Measurements from ENCODE around the gene TTN. TPM values are rescaled to one million over a fixed set of nuclear protein-coding genes. Genes with fewer than 3 reads are reported as not detected.

Gene TTN
- total and polyA plus RNA-seq, 10 of the 15 experiments (the other 5 are each of a cell fraction or from before 2014, with no cell fraction given): 0.15 to 9.0 (median 1.8) TPM

DNA sequence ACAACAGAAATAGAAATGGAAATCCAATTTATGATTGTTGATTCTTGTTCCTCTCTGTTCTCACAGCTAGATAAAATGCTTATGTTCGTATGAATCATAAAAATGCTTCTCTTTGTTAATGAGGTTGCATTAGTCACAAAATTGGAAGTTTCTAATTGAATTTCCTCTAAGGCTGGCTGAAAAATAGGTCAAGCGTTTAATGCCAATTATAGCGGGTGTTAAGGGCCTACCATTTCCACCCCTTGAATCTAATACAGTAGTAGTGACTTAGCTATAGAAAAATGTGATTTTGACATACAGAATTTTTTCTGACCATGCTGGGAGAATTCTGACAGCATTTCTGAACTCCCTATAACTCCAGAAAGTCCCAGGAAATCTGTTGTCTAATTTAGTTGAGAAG lies 107.1 kb downstream of the TTN start:
- ATAC-seq: no peak
- TF ChIP-seq EGR1 (IDR thresholded peaks at IDR 0.05; ENCODE audit: borderline replicate concordance in 1 of 2, low read depth in 2 of 2, low read length in 2 of 2): no peak
- TF ChIP-seq TCF3 (IDR thresholded peaks at IDR 0.05; ENCODE audit: borderline replicate concordance, insufficient read depth, low read depth, low read length): no peak
- TF ChIP-seq TAF1 (IDR thresholded peaks at IDR 0.05; ENCODE audit: borderline replicate concordance, low read depth, low read length): no peak
- no peak for TF ChIP-seq YY1 (IDR thresholded peaks at IDR 0.05; ENCODE audit: low read depth, low read length)
- TF ChIP-seq, protein P1, sequence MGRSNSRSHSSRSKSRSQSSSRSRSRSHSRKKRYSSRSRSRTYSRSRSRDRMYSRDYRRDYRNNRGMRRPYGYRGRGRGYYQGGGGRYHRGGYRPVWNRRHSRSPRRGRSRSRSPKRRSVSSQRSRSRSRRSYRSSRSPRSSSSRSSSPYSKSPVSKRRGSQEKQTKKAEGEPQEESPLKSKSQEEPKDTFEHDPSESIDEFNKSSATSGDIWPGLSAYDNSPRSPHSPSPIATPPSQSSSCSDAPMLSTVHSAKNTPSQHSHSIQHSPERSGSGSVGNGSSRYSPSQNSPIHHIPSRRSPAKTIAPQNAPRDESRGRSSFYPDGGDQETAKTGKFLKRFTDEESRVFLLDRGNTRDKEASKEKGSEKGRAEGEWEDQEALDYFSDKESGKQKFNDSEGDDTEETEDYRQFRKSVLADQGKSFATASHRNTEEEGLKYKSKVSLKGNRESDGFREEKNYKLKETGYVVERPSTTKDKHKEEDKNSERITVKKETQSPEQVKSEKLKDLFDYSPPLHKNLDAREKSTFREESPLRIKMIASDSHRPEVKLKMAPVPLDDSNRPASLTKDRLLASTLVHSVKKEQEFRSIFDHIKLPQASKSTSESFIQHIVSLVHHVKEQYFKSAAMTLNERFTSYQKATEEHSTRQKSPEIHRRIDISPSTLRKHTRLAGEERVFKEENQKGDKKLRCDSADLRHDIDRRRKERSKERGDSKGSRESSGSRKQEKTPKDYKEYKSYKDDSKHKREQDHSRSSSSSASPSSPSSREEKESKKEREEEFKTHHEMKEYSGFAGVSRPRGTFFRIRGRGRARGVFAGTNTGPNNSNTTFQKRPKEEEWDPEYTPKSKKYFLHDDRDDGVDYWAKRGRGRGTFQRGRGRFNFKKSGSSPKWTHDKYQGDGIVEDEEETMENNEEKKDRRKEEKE (IDR thresholded peaks at IDR 0.05): no peak
- TF ChIP-seq ZBED1 (IDR thresholded peaks at IDR 0.05; ENCODE audit: borderline replicate concordance): no peak
- no peak for TF ChIP-seq ZNF207 (IDR thresholded peaks at IDR 0.05; ENCODE audit: borderline replicate concordance)
- TF ChIP-seq, protein P2, sequence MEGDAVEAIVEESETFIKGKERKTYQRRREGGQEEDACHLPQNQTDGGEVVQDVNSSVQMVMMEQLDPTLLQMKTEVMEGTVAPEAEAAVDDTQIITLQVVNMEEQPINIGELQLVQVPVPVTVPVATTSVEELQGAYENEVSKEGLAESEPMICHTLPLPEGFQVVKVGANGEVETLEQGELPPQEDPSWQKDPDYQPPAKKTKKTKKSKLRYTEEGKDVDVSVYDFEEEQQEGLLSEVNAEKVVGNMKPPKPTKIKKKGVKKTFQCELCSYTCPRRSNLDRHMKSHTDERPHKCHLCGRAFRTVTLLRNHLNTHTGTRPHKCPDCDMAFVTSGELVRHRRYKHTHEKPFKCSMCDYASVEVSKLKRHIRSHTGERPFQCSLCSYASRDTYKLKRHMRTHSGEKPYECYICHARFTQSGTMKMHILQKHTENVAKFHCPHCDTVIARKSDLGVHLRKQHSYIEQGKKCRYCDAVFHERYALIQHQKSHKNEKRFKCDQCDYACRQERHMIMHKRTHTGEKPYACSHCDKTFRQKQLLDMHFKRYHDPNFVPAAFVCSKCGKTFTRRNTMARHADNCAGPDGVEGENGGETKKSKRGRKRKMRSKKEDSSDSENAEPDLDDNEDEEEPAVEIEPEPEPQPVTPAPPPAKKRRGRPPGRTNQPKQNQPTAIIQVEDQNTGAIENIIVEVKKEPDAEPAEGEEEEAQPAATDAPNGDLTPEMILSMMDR (IDR thresholded peaks at IDR 0.05 in 2 of 3, conservative IDR thresholded peaks at IDR 0.05 in 1 of 3; ENCODE audit: control insufficient read depth in 2 of 3, extremely low read depth in 1 of 3, insufficient read depth in 1 of 3, low read depth in 3 of 3, low read length in 3 of 3): no peak
- no peak for TF ChIP-seq POLR2AphosphoS2 (IDR thresholded peaks at IDR 0.05; ENCODE audit: low read depth, low read length)
- TF ChIP-seq CUX1 (IDR thresholded peaks at IDR 0.05; ENCODE audit: insufficient replicate concordance, low read depth, low read length): no peak
- BruUV-seq (replicated peaks): no TSS peak
- Histone ChIP-seq H3K4me1 (ENCODE audit: control insufficient read depth, insufficient read depth, low read length) (no peaks in the 10 kb centered on the region), H3K27ac (ENCODE audit: control insufficient read depth, insufficient read depth) (no peak overlapping the region), H4K20me1 (ENCODE audit: control insufficient read depth, insufficient read depth) (no peaks in the 10 kb centered on the region), H3K9ac (ENCODE audit: control insufficient read depth, insufficient read depth, low read length) (no peak overlapping the region), H2AFZ (ENCODE audit: control insufficient read depth, low read depth, low read length) (no peak overlapping the region), H3K4me3 (no peak overlapping the region), H3K36me3 (ENCODE audit: control insufficient read depth in 2 of 2, insufficient read depth in 2 of 2, low read length in 1 of 2) (no peaks in the 10 kb centered on the region), H3K79me2 (ENCODE audit: control insufficient read depth, insufficient read depth, low read length) (no peaks in the 10 kb centered on the region), H3K4me2 (ENCODE audit: control insufficient read depth, insufficient read depth) (no peak overlapping the region), H3K27me3 (replicated peaks in 1 of 2; ENCODE audit: control insufficient read depth in 2 of 2, insufficient read depth in 2 of 2, low read length in 1 of 2) (no peaks in the 10 kb centered on the region), H3K9me3 (replicated peaks; ENCODE audit: control insufficient read depth, insufficient read depth, low read length) (no peaks in the 10 kb centered on the region)
- ChIA-PET RAD21 (ENCODE audit: unreplicated experiment) (interaction anchor here (0.6 to 1.4 kb wide), 4 partner anchors 10 to 460 kb away, joined by 3 read pairs; no protein-coding TSS in a partner anchor), SMC1A (ENCODE audit: uncharacterized antibody, unreplicated experiment) (interaction anchor here (0.5 to 1.8 kb wide), 11 partner anchors 9 to 1045 kb away, joined by 3 to 7 read pairs (median 3); no protein-coding TSS in a partner anchor), POLR2A (interaction anchor here (0.6 kb wide), 1 partner anchor 275 kb away, joined by 5 read pairs; no protein-coding TSS in a partner anchor), CTCF (interaction anchor here (0.6 to 2.6 kb wide), 49 partner anchors 8 to 747 kb away, joined by 3 to 28 read pairs (median 4); partner anchors contain the start of genes PLEKHA3 and TTN)
- 64% methylated on average over 3 of the region's 3 CpGs for WGBS (ENCODE audit: insufficient coverage, insufficient replicate concordance, low lambda C conversion rate, missing lambda C conversion rate)
- in situ Hi-C loops (cut with MboI): no loop called here
- DNase-seq (ENCODE audit: low read depth, low spot score): no peak
- intact Hi-C loops (cut with micrococcal nuclease; ENCODE audit: unreplicated experiment): loop anchor here (5.0 kb wide), 1 partner anchor 218 kb away; the partner anchor contains the start of gene PLEKHA3
- no peak for FAIRE-seq

Data from GM12878 (cell line).